Stimulated activated CD4-positive, alpha-beta T cell treated with anti-CD3 and anti-CD28 coated beads, Interleukin-12 subunit alpha, Interleukin-12 subunit beta, amount 100 ng/mL, for 48 hours (primary cell): ENCODE data around the gene TSPAN16.

Source experiments
- DNase-seq, 3 donors: peaks; one replicate each; pipeline ENCODE4 v3.0.0-alpha.2; 2020; ENCODE audit warnings: low read depth in 2 of 3, low spot score in 1 of 3

TSPAN16 gene

GRCh38 chr19:11267316-11268085 is 28.5 kb upstream of the TSPAN16 start:
- DNase-seq = no peak

DNA sequence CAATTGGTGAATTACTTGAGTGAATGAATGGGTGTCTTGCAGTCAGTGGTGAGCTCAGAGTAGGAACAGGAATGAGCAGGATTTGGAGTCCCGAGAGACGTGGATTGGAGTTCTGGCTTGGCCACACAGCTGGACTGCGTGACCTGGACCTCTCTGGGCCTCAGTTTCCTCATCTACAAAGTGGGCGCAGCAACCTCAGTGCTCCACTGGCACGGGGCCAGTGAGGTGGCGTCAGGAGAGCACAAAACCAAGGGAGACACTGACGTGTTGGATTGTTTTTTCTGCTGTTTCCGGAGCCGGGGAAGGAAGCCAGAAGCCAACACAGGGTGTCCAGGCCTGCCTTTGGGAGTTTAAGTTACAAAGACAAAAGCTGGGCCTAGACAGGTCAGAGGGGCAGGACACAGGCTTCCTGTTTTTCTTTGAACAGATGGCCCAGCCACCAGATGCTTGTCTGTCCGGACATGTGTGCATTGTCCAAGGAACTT is 27.1 kb upstream of the TSPAN16 start:
- DNase-seq = no peak

- DNase-seq = no peak
Measured at GRCh38 chr19:11269408-11269807, 26.6 kb upstream of the TSPAN16 start.

- no peak for DNase-seq
Measured at GRCh38 chr19:11273296-11273695, 22.7 kb upstream of the TSPAN16 start.

DNA sequence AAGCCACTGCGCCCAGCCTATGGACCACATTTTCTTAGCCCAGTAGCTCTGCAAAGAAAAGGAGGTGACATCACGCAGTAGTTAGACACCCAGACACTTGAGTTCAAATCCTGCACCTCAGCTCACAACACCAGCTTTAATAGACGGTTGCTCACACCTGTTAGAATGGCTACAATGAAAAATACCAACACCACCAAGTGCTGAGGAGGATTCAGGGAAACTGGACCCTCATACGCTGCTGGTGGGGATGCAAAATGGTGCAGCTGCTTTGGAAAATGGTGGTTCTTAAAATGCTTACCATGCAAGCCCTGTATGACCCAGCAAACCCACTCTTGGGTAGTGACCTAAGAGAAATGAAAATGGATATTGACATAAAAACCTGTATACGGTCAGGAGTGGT is 22.0 kb upstream of the TSPAN16 start:
- no peak for DNase-seq

GRCh38 chr19:11274533-11275086 is 21.4 kb upstream of the TSPAN16 start:
- DNase-seq = no peak

GRCh38 chr19:11278670-11279069 is 17.3 kb upstream of the TSPAN16 start:
- no peak for DNase-seq

GRCh38 chr19:11279505-11280236 is 16.3 kb upstream of the TSPAN16 start:
- DNase-seq = peak in 1 of 3 donors; percentile 18

DNA sequence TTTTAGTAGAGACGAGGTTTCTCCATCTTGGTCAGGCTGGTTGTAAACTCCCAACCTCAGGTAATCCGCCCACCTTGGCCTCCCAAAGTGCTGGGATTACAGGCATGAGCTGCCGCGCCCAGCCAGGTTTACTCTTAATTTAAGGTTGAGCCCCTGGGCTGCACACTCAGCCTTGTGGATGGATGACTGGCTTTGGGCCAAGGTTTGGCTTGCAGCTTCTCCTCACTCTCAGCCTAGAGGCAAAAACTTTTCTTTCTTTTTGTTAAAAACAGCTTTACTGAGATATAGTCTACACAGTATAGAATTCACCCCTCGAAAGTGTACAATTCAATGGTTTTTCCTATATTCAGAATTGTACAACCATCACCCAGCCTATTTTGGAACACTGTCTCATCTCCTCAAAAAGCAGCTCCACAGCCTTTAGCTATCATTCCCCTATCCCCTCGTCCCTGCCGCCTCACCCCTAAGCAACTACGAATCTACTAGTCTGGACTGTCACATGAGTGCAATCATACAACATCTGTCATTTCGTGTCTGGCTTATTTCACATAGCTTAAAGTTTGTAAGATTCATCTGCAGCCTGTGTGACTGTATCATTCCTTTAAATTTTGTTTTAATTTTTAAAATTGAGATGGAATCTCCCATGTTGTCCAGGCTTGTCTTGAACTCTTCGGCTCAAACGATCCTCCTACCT is 14.5 kb upstream of the TSPAN16 start:
- DNase-seq = no peak

- DNase-seq = no peak
Measured at GRCh38 chr19:11284515-11284914, 11.4 kb upstream of the TSPAN16 start.

GRCh38 chr19:11286312-11286974 is 9.5 kb upstream of the TSPAN16 start:
- DNase-seq = no peak

- no peak for DNase-seq
Measured at GRCh38 chr19:11288349-11288748, 7.6 kb upstream of the TSPAN16 start.

GRCh38 chr19:11290256-11290655 is 5.7 kb upstream of the TSPAN16 start:
- no peak for DNase-seq

DNA sequence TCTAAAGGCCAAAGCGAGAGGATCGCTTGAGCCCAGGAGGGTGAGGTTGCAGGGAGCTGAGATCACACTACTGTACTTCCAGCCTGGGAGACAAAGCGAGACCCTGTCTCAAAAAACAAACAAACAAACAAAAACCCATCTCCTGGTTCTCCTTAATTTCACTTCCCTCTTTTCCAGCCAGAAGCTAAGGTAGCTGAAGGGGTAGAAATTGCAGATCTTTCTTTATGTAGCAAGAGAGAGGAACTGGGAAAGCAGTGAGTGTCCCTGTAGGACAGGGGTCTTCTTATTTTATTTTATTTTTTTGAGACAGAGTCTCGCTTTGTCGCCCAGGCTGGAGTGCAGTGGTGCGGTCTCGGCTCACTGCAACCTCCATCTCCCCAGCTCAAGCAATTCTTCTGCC is 4.5 kb upstream of the TSPAN16 start:
- DNase-seq = no peak

GRCh38 chr19:11291991-11292390 is 4.0 kb upstream of the TSPAN16 start:
- DNase-seq = no peak

DNA sequence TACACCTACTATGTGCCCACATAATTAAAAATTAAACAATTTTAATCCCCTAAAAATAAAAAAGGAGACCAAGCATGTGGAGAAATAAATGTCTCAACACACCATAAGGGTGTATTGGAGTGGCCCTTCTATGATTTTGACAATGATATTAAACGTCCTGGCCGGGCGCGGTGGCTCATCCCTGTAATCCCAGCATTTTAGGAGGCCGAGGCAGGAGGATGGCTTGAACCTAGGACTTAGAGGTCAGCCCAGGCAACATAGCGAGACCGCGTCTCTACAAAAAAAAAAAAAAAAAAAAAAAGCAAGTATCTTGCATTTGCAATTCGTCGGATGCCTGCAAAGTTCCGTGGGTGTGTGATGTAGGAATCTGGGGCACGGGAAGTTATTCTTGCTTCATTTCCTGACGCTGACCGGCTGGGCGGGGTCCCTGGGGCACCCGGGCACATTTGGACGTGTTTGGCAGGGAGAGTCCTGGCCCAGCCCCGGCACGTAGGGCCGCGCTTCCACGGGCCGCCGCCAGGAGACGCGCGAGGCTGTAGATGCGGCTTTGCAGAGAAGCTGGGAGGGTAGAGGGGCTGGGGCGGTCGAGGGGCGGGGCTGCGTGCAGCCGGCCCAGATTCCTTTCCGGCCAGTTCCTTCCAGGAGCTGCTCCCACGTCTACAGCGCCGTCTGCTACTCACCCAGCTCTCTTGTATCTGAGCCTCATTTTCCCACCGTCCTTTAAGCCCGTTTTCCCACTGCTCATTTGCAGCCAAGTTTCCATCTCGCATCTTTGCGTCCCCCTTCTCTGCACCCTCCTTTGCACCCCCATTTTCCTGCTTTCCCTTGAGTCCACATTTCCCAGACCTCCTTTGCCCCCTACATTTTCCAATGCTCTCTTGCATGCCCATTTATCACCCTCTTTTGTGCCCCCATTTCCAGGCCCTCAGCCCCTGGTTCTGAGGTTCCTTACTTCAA is 2.2 kb upstream of the TSPAN16 start:
- DNase-seq = peak; percentile 74 to 86 (median 78)

- DNase-seq = no peak
Measured at GRCh38 chr19:11295180-11295579, 780 bp upstream of the TSPAN16 start.

DNA sequence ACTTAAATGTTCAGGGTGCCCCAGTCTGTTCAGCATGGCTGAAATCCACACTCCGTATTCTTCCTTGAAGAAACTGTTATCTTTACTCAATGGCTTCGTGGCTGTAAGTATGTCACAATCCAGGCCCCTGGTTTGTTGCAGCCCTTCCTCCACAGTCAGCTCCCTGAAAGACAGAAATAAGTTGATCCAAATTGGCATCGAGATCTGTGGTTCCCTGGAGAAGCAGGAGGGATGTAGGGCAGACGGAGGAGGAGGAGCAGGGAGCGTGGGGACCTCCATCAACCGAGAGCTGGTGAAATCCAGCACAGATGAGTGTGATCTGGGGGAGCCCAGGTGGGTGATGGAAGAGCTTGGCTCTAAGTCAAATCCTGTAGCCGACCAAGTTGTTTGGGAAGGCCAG is 304 bp downstream of the TSPAN16 start:
- DNase-seq = no peak

DNA sequence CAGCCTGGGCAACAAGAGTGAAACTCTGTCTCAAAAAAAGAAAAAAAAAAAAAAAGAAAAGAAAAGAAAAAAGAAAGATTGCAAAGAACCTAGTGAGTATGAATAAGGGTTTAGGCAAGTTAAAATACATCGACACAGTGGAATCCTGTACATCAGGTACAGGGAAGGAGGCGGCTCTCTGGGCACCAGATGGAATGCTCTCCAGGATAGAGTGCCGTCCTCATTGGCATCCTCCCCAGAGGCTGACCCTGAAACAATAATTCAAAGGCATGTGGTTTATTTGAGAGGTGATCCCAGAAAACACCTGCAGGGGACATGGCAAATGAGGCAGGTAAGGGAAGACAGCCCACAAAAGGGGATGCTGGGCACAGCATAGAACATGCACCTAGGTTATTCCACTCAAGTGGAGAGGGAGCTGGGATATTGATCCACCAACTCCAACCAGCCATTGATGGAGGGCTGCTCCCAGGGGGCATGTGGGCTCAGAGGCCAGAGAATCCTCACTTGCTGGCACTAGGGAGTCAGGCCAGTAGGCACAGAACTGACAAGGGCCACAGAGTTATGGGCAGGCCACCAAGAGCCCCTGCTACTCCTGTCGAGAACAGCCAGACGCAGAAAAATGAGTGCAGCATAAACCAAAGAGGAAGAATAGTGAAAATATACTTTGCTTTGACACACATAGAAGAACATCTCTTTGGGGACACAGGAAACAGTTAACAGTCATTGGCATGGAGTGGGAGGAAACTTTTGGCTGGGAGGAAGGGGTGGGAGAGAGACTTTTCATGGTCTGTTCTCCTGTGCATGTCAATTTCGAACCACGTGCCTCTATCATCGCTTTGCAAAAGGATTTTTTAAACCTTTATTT is 4.2 kb downstream of the TSPAN16 start:
- DNase-seq = no peak
